Daoy (cell line): Measurements from ENCODE around the gene MAS1L. TPM values are rescaled to one million over a fixed set of nuclear protein-coding genes. Genes with fewer than 3 reads are reported as not detected.

Experiments used
- DNase-seq: peaks from one replicate; pipeline ENCODE4 v3.0.0-alpha.2; 2015; ENCODE audit warnings: low read depth
- total RNA-seq: library from RNA; depleted of rRNA; stranded (reverse); fragments of >200 nt; shearing (Covaris generic); gene quantifications from 2 replicates; pipeline ENCODE4 v1.2.3, GENCODE V29; 2014; rRNA removed

Gene MAS1L, protein sequence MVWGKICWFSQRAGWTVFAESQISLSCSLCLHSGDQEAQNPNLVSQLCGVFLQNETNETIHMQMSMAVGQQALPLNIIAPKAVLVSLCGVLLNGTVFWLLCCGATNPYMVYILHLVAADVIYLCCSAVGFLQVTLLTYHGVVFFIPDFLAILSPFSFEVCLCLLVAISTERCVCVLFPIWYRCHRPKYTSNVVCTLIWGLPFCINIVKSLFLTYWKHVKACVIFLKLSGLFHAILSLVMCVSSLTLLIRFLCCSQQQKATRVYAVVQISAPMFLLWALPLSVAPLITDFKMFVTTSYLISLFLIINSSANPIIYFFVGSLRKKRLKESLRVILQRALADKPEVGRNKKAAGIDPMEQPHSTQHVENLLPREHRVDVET
- not detected in 2 replicates for total RNA-seq

DNA sequence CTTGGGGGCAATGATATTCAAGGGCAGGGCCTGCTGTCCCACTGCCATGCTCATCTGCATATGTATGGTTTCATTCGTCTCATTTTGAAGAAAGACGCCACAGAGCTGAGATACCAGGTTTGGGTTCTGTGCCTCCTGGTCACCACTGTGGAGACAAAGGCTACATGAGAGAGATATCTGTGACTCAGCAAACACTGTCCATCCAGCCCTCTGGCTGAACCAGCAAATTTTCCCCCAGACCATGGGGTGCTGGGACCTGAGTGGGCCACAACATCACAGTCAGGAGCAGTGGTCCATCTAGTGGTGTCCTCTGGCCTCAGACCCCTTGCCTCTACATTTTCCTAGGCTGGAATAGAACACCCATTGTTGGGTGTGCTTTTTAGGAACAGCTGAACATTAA is at the start of gene MAS1L:
Gene MAS1L, minus strand, starts transcription at position 297 of the 400 bp plus-strand sequence. Its CDS starts 54 bp downstream, at position 243.
- no peak for DNase-seq

- DNase-seq, result no peak
Observed at GRCh38 chr6:29532320-29532951, 44.7 kb upstream of the MAS1L start.

DNA sequence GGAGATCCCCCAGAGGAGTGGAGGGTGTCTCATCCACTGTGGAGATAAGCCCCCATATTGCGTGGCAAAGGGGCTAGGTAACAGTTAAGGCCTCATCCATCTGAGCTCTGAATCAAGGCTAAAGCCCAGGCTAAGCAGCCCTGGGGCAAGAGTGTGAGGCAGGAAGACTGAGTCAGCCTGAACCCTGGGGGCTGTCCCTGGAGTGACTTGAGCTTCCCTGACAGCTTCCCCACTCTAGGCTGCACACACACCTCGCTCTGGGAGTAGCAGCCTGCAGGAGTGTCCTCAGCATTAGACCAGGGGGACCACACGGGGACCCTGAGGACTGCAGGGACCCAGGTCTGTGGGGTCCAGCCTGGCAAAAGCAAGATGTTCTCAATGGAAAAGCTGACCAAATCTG is 43.9 kb upstream of the MAS1L start:
- DNase-seq, result peak; percentile 72

DNA sequence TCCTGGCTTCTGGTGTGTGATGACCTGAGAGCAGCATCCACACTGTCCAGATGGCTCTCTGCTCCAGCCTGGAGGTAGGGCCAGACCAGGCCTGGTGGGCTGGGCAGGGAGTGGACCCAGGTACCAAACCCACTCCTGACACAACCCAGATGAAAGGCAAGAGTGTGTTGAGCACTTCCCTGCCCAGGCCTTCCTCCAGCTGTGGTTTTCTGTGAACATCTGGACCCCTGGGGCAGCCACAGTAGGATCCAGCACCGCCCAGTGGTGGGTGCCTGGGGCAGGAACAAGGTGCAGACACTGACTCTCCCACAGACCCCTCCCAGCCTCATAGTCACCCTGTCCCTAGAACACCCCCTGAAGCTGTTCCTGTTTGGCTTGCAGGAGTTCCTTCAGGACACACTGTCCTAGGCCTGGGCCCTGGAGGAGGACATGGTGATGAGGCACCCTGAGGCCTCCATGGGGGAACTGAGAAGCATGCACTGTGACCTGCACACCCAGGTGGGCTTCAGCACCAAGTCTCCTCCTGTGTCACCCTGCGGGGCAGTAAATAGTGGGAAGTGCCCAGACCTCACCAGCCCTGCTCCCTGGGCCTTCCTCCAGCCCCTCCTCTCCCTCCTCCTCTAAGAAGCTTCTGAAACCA is 43.0 kb upstream of the MAS1L start:
- DNase-seq, result no peak

DNA sequence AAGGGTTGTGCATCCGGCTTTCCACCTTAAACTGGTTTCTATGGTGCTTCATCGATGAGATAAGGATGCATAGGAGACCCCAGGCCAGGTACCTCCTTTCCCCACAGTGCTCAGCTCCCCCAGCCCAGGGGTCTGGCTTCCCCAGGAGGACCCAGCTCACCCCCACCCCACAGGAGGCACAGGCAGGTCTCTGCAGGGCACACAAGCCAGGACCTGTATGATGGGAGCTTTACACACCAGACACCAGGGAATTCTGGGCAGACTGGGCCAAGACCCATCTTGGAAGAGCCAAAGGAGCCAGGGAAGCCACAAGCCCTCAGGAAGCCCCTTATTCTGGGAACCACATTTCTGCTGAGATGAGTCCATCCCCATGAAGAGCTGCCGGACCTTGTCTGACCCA is 42.2 kb upstream of the MAS1L start:
- no peak for DNase-seq

GRCh38 chr6:29528988-29529560 is 41.3 kb upstream of the MAS1L start:
- no peak for DNase-seq

GRCh38 chr6:29528300-29528931 is 40.7 kb upstream of the MAS1L start:
- no peak for DNase-seq

DNA sequence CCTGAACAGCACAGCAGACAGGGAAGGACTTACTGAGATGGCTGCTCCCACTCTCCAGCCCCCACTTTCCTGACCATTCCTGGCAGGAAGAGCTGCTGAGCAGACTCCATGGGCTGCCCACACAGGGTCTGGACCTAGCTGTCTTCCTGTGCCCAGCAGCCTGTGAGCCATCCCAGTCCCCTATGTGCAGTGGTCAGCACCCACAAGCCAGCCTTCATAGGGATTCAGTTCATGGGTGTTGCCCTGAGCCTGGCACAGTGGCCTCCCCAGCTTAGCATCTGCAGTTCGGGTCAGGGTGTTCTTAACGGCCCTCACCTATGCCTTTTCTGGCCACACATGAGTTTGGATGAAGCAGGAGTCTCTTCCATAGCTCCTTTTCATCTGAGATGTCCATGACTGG is 39.8 kb upstream of the MAS1L start:
- DNase-seq, result no peak

GRCh38 chr6:29527126-29527525 is 39.4 kb upstream of the MAS1L start:
- DNase-seq, result no peak

DNA sequence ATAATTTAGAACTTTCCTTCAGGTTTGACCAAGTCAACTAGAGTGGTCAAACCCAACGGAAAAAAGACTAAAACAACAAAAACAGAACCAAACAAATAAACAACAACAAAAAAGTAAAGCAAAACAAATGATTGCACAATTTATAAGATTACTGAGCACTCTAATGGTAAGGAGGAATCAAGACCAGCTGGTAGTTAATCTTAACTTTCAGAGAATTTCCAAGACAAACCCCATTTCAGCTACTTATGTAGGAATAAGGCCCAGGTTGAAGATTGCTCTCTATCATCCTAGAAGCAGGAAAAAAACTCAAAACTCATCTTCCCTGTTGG is 37.5 kb upstream of the MAS1L start:
- DNase-seq, result no peak

- no peak for DNase-seq
Observed at GRCh38 chr6:29524444-29525310, 36.9 kb upstream of the MAS1L start.

DNA sequence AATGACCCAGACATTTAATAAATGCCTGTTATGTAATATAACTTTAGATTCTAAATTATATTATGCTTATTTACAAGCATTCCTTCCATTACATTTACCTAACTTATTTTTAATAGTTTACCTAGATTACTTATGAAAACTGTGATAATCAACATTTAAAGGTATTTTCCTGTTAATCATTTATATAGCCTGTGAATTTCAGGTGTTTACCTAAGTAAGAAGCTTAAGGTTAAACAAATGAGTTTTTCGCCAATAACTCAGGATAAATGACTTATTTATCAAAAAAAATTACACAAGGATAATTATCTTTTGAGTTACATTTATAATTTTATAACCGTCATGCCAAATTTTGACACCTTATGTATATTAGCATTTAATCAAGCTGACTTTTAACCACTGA is 36.3 kb upstream of the MAS1L start:
- no peak for DNase-seq

DNA sequence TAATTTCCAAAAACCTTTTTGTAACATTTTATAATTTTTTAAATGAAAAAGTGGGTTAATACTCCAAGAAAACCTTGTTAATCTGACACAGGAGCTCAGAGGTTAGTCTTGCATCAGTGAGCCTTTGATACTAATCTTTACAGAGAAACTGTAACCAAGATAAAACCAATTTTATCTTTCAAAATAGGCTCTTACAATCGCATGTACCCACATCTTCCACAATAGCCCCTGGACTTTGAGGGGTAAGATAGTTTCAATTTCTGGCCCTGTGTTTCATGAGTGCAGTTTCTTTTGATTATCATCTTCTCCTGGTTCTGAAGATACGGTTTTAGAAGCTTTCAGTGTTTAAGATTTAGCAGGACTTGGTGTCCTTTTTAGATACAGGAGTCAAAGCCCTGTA is 34.5 kb upstream of the MAS1L start:
- DNase-seq, result no peak

DNA sequence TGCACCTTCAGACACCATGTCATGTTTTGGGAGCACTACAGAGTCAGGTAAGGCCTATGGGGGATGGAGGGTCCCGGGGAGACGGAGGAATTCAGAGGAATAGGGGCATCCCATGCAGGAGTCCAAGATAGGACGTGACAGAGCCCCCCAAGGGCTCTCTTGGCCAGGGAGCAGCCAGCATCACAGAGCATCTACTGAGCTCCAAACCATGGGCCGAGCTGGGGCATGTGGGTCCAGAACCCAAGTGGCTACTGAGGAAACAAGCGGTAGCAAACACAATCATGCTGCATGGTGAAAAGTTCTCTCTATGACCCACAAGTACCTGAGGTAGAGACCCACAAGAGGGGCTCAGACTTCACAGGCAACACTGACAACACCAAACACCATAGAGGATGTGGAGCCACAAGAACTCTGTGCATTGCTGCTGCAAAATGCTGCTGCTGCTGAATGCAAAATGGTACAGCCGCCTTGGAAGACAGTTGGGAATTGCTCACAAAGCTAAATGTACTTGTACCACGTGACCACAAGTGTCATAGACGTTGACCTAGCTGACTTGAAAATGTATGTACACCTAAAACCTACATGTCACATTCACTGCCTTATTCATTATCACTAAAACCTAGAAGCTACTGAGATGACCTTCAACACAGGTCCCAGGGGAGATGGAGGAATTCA is 33.4 kb upstream of the MAS1L start:
- DNase-seq, result no peak

DNA sequence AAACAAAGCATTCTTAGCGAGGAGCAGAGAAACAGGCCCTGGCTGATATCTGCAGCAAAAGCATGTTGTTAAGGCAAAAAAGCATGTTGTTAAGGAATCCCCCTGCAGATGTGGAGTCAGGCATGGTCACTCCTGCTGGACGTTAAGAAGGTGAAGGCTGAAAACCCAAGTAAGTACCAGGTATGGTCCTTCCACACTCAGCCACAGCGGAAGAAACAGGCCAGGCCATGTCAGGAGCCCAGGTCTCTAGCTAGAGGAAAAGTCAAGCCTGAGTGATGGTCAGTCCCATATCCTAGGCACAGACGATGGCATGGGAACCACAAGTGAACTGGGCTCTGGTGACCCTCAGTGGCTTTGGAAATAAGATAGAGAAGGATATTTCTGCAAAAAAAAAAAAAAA is 32.5 kb upstream of the MAS1L start:
- no peak for DNase-seq

GRCh38 chr6:29519291-29520010 is 31.7 kb upstream of the MAS1L start:
- no peak for DNase-seq

GRCh38 chr6:29517728-29518440 is 30.1 kb upstream of the MAS1L start:
- DNase-seq, result no peak

GRCh38 chr6:29517245-29517644 is 29.5 kb upstream of the MAS1L start:
- no peak for DNase-seq

DNA sequence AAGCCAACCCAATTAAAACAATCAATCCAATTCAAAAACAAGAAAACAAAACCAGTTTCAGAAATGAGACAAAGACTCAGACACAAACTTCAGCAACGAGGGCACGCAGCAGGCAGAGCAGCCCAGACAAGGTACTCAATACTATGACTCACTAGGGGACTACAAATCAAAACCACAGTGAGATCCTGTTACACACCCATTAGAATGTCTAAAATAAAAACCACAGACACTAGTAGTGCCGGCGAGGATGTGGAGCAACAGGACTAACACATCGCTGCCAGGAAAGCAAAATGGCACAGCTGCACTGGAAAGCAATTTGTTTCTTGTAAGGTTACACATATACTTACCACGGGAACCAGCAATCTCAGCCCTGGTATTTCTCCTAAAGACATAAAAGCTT is 28.4 kb upstream of the MAS1L start:
- peak; percentile 89 for DNase-seq
